ENCODE results near the gene DCTN1.
"Not testable (repeated sequence)": the region's sequence is repeated elsewhere in the genome, so short reads cannot be mapped to it uniquely, and the experiment has no call there.

DCTN1 gene

GRCh38 chr2:74347742-74348141 is 32.4 kb downstream of the DCTN1 start:
- H3K4ac ChIP-seq (ENCODE audit: low read depth, low read length), result no peak overlapping the region
- no peaks in the 10 kb centered on the region for H3K27me3 ChIP-seq (ENCODE audit: insufficient read depth, low read length, poor library complexity)
- H3K23ac ChIP-seq (ENCODE audit: low read length), result no peak overlapping the region
- no peak overlapping the region for H3K9ac ChIP-seq (ENCODE audit: low read length)
- no peak for DNase-seq
- no peak overlapping the region for H3K4me2 ChIP-seq (ENCODE audit: low read length)
- H4K5ac ChIP-seq (ENCODE audit: low read length), result no peak overlapping the region
- H3K36me3 ChIP-seq (ENCODE audit: control insufficient read depth, insufficient read depth, low read length), result no peaks in the 10 kb centered on the region
- H2BK5ac ChIP-seq (ENCODE audit: low read length), result no peak overlapping the region
- no peak overlapping the region for H3K56ac ChIP-seq (ENCODE audit: low read length)
- no peaks in the 10 kb centered on the region for H3K4me1 ChIP-seq (ENCODE audit: control insufficient read depth, low read depth, low read length)
- H2BK120ac ChIP-seq (ENCODE audit: low read depth, low read length), result no peak overlapping the region
- no peaks in the 10 kb centered on the region for H3K79me1 ChIP-seq (ENCODE audit: low read length)
- no peak overlapping the region for H3K4me3 ChIP-seq (ENCODE audit: low read length)
- WGBS (ENCODE audit: extremely low coverage, insufficient coverage, low lambda C conversion rate), result no CpG with 5 or more reads among the region's 3 CpGs
- H3K18ac ChIP-seq (ENCODE audit: low read length), result no peak overlapping the region
- no peak overlapping the region for H2BK15ac ChIP-seq (replicated peaks; ENCODE audit: low read depth)
- no peak overlapping the region for H2AK5ac ChIP-seq (ENCODE audit: low read length)
- H3K79me2 ChIP-seq (ENCODE audit: control insufficient read depth, insufficient read depth, low read length), result no peaks in the 10 kb centered on the region
- no peak overlapping the region for H4K8ac ChIP-seq (ENCODE audit: low read depth, low read length)
- H3K27ac ChIP-seq (ENCODE audit: low read depth, low read length), result no peak overlapping the region

- Histone ChIP-seq H3K56ac (ENCODE audit: low read length) (no peak overlapping the region), H3K23ac (ENCODE audit: low read length) (no peak overlapping the region), H2BK5ac (ENCODE audit: low read length) (no peak overlapping the region), H3K4me2 (ENCODE audit: low read length) (no peak overlapping the region), H3K27ac (ENCODE audit: low read depth, low read length) (no peak overlapping the region), H4K5ac (ENCODE audit: low read length) (no peak overlapping the region), H3K27me3 (ENCODE audit: insufficient read depth, low read length, poor library complexity) (no peaks in the 10 kb centered on the region), H3K18ac (ENCODE audit: low read length) (no peak overlapping the region), H3K9ac (ENCODE audit: low read length) (no peak overlapping the region), H3K4me3 (ENCODE audit: low read length) (no peak overlapping the region), H3K4me1 (ENCODE audit: control insufficient read depth, low read depth, low read length) (no peaks in the 10 kb centered on the region), H3K36me3 (ENCODE audit: control insufficient read depth, insufficient read depth, low read length) (no peaks in the 10 kb centered on the region), H3K4ac (ENCODE audit: low read depth, low read length) (no peak overlapping the region), H2BK120ac (ENCODE audit: low read depth, low read length) (no peak overlapping the region), H4K8ac (ENCODE audit: low read depth, low read length) (no peak overlapping the region), H3K79me2 (ENCODE audit: control insufficient read depth, insufficient read depth, low read length) (no peaks in the 10 kb centered on the region), H3K79me1 (ENCODE audit: low read length) (no peaks in the 10 kb centered on the region), H2AK5ac (ENCODE audit: low read length) (no peak overlapping the region), H2BK15ac (replicated peaks; ENCODE audit: low read depth) (no peak overlapping the region)
- DNase-seq, result no peak
- no CpG with 5 or more reads among the region's 1 CpG for WGBS (ENCODE audit: extremely low coverage, insufficient coverage, low lambda C conversion rate)
Observed at GRCh38 chr2:74347303-74347702, 32.8 kb downstream of the DCTN1 start.

- no peak for DNase-seq
- no peak overlapping the region for H2BK5ac ChIP-seq (ENCODE audit: low read length)
- H3K4me1 ChIP-seq (ENCODE audit: control insufficient read depth, low read depth, low read length), result no peaks in the 10 kb centered on the region
- H3K4me2 ChIP-seq (ENCODE audit: low read length), result no peak overlapping the region
- H3K9ac ChIP-seq (ENCODE audit: low read length), result no peak overlapping the region
- no peak overlapping the region for H3K23ac ChIP-seq (ENCODE audit: low read length)
- no peak overlapping the region for H2BK15ac ChIP-seq (replicated peaks; ENCODE audit: low read depth)
- H3K56ac ChIP-seq (ENCODE audit: low read length), result no peak overlapping the region
- H2AK5ac ChIP-seq (ENCODE audit: low read length), result no peak overlapping the region
- H3K27me3 ChIP-seq (ENCODE audit: insufficient read depth, low read length, poor library complexity), result no peaks in the 10 kb centered on the region
- no peak overlapping the region for H4K8ac ChIP-seq (ENCODE audit: low read depth, low read length)
- no peak overlapping the region for H3K27ac ChIP-seq (ENCODE audit: low read depth, low read length)
- no peak overlapping the region for H3K4ac ChIP-seq (ENCODE audit: low read depth, low read length)
- H3K4me3 ChIP-seq (ENCODE audit: low read length), result no peak overlapping the region
- H3K79me2 ChIP-seq (ENCODE audit: control insufficient read depth, insufficient read depth, low read length), result no peaks in the 10 kb centered on the region
- no CpG with 5 or more reads among the region's 8 CpGs for WGBS (ENCODE audit: extremely low coverage, insufficient coverage, low lambda C conversion rate)
- H4K5ac ChIP-seq (ENCODE audit: low read length), result no peak overlapping the region
- H3K18ac ChIP-seq (ENCODE audit: low read length), result no peak overlapping the region
- no peaks in the 10 kb centered on the region for H3K79me1 ChIP-seq (ENCODE audit: low read length)
- H2BK120ac ChIP-seq (ENCODE audit: low read depth, low read length), result no peak overlapping the region
- H3K36me3 ChIP-seq (ENCODE audit: control insufficient read depth, insufficient read depth, low read length), result no peaks in the 10 kb centered on the region
Observed at GRCh38 chr2:74345272-74345943, 34.7 kb downstream of the DCTN1 start.

- Histone ChIP-seq H3K18ac (ENCODE audit: low read length) (no peak within 1 kb of the TSS), H3K27ac (ENCODE audit: low read depth, low read length) (no peak within 1 kb of the TSS)
- no CpG with 5 or more reads among the region's 2 CpGs for WGBS (ENCODE audit: extremely low coverage, insufficient coverage, low lambda C conversion rate)
Observed at GRCh38 chr2:74343316-74343715, 36.8 kb downstream of the DCTN1 start, which contains the start of gene SLC4A5. Gene SLC4A5 (minus strand): TSS chr2:74343416. CDS start chr2:74315023, 28,393 bp downstream.

GRCh38 chr2:74336227-74336626 is 43.9 kb downstream of the DCTN1 start:
- WGBS (ENCODE audit: extremely low coverage, insufficient coverage, low lambda C conversion rate), result no CpG with 5 or more reads among the region's 2 CpGs

More at GRCh38 chr2:74343316-74343715, 36.8 kb downstream of the DCTN1 start, which contains the start of gene SLC4A5:
- no peak within 1 kb of the TSS for H2BK120ac ChIP-seq (ENCODE audit: low read depth, low read length)
- H2AK5ac ChIP-seq (ENCODE audit: low read length), result no peak within 1 kb of the TSS
- no peak within 1 kb of the TSS for H4K5ac ChIP-seq (ENCODE audit: low read length)
- H3K4ac ChIP-seq (ENCODE audit: low read depth, low read length), result no peak within 1 kb of the TSS
- no peaks in the 10 kb centered on the region for H3K4me1 ChIP-seq (ENCODE audit: control insufficient read depth, low read depth, low read length)
- H3K36me3 ChIP-seq (ENCODE audit: control insufficient read depth, insufficient read depth, low read length), result no peaks in the 10 kb centered on the region
- H3K56ac ChIP-seq (ENCODE audit: low read length), result no peak within 1 kb of the TSS
- no peak within 1 kb of the TSS for H3K4me3 ChIP-seq (ENCODE audit: low read length)
- no peak within 1 kb of the TSS for H3K9ac ChIP-seq (ENCODE audit: low read length)
- H3K79me1 ChIP-seq (ENCODE audit: low read length), result no peaks in the 10 kb centered on the region
- no peak within 1 kb of the TSS for H3K4me2 ChIP-seq (ENCODE audit: low read length)
- H4K8ac ChIP-seq (ENCODE audit: low read depth, low read length), result no peak within 1 kb of the TSS
- no peak within 1 kb of the TSS for H2BK15ac ChIP-seq (replicated peaks; ENCODE audit: low read depth)
- H2BK5ac ChIP-seq (ENCODE audit: low read length), result no peak within 1 kb of the TSS
- H3K79me2 ChIP-seq (ENCODE audit: control insufficient read depth, insufficient read depth, low read length), result no peaks in the 10 kb centered on the region
- H3K27me3 ChIP-seq (ENCODE audit: insufficient read depth, low read length, poor library complexity), result no peaks in the 10 kb centered on the region
- H3K23ac ChIP-seq (ENCODE audit: low read length), result no peak within 1 kb of the TSS
- no peak for DNase-seq

GRCh38 chr2:74334931-74335333 is 45.2 kb downstream of the DCTN1 start:
- no peak overlapping the region for H3K56ac ChIP-seq (ENCODE audit: low read length)
- no peak overlapping the region for H3K27ac ChIP-seq (ENCODE audit: low read depth, low read length)
- H3K79me1 ChIP-seq (ENCODE audit: low read length), result no peaks in the 10 kb centered on the region
- DNase-seq, result peak; percentile 86
- no peaks in the 10 kb centered on the region for H3K79me2 ChIP-seq (ENCODE audit: control insufficient read depth, insufficient read depth, low read length)
- H2BK5ac ChIP-seq (ENCODE audit: low read length), result no peak overlapping the region
- no peak overlapping the region for H3K18ac ChIP-seq (ENCODE audit: low read length)
- H3K27me3 ChIP-seq (ENCODE audit: insufficient read depth, low read length, poor library complexity), result no peaks in the 10 kb centered on the region
- no peak overlapping the region for H2BK15ac ChIP-seq (replicated peaks; ENCODE audit: low read depth)
- no peak overlapping the region for H3K4me3 ChIP-seq (ENCODE audit: low read length)
- H3K4me2 ChIP-seq (ENCODE audit: low read length), result no peak overlapping the region
- no peaks in the 10 kb centered on the region for H3K36me3 ChIP-seq (ENCODE audit: control insufficient read depth, insufficient read depth, low read length)
- no peak overlapping the region for H3K23ac ChIP-seq (ENCODE audit: low read length)
- H4K5ac ChIP-seq (ENCODE audit: low read length), result no peak overlapping the region
- H2AK5ac ChIP-seq (ENCODE audit: low read length), result no peak overlapping the region
- no peaks in the 10 kb centered on the region for H3K4me1 ChIP-seq (ENCODE audit: control insufficient read depth, low read depth, low read length)
- H2BK120ac ChIP-seq (ENCODE audit: low read depth, low read length), result no peak overlapping the region
- no peak overlapping the region for H3K9ac ChIP-seq (ENCODE audit: low read length)
- no peak overlapping the region for H4K8ac ChIP-seq (ENCODE audit: low read depth, low read length)
- WGBS (ENCODE audit: extremely low coverage, insufficient coverage, low lambda C conversion rate), result no CpG with 5 or more reads among the region's 3 CpGs
- no peak overlapping the region for H3K4ac ChIP-seq (ENCODE audit: low read depth, low read length)

More at GRCh38 chr2:74336227-74336626, 43.9 kb downstream of the DCTN1 start:
- H3K9ac ChIP-seq (ENCODE audit: low read length); H3K4me2 ChIP-seq (ENCODE audit: low read length); H3K27ac ChIP-seq (ENCODE audit: low read depth, low read length); H3K23ac ChIP-seq (ENCODE audit: low read length); H2BK120ac ChIP-seq (ENCODE audit: low read depth, low read length); H4K5ac ChIP-seq (ENCODE audit: low read length); H2BK15ac ChIP-seq (replicated peaks; ENCODE audit: low read depth); DNase-seq; H3K79me2 ChIP-seq (ENCODE audit: control insufficient read depth, insufficient read depth, low read length); H3K56ac ChIP-seq (ENCODE audit: low read length); H4K8ac ChIP-seq (ENCODE audit: low read depth, low read length); H2AK5ac ChIP-seq (ENCODE audit: low read length); H3K27me3 ChIP-seq (ENCODE audit: insufficient read depth, low read length, poor library complexity); H3K36me3 ChIP-seq (ENCODE audit: control insufficient read depth, insufficient read depth, low read length); H3K4me3 ChIP-seq (ENCODE audit: low read length); H2BK5ac ChIP-seq (ENCODE audit: low read length); H3K4me1 ChIP-seq (ENCODE audit: control insufficient read depth, low read depth, low read length); H3K79me1 ChIP-seq (ENCODE audit: low read length); H3K18ac ChIP-seq (ENCODE audit: low read length); H3K4ac ChIP-seq (ENCODE audit: low read depth, low read length): not testable (repeated sequence)
